Skeletal muscle satellite cell (primary cell): Measurements from ENCODE around the gene ANKRD33.

Experiments used
- H3K27me3 ChIP-seq: 2 replicates; pipeline ENCODE4 v1.7.0; 2013; ENCODE audit warnings: low read length; ENCODE audit not compliant: control insufficient read depth, insufficient read depth
- H3K36me3 ChIP-seq: 2 replicates; pipeline ENCODE4 v1.7.0; 2013; ENCODE audit warnings: mild to moderate bottlenecking, control low read depth, low read length; ENCODE audit not compliant: insufficient read depth
- H3K4me1 ChIP-seq: 2 replicates; pipeline ENCODE4 v1.7.0; 2013; ENCODE audit warnings: low read length; ENCODE audit not compliant: control insufficient read depth, insufficient read depth
- H3K4me2 ChIP-seq: 2 replicates; pipeline ENCODE4 v1.7.0; 2013; ENCODE audit warnings: mild to moderate bottlenecking, low read length
- H3K4me3 ChIP-seq: 2 replicates; pipeline ENCODE4 v1.7.0; 2013; ENCODE audit warnings: low read length
- H3K9ac ChIP-seq: 2 replicates; pipeline ENCODE4 v1.7.0; 2013; ENCODE audit warnings: mild to moderate bottlenecking, low read depth, low read length, moderate library complexity
- H3K9me3 ChIP-seq: replicated peaks from 2 replicates; pipeline ENCODE4 v1.7.0; 2013; ENCODE audit warnings: mild to moderate bottlenecking, control low read depth, low read length

The ANKRD33 gene

DNA sequence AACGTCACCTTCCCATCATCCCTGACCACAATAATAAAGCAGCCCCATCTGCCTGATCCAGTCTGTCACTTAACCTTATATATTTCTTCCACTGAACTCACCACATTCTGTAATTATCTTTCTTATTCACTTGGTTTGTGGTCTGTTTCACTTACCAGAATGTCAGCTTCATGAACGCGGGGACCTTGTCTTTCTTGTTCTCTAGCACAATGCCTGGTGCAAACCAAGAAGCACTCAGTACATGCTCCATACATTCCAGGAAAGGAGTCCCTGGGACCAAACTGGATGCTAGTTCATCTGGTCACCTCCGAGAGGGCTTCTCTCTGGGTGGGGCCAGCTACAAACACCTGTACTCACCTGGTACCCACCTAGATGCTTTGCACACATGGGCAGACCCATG is 17.4 kb upstream of the ANKRD33 start:
- Histone ChIP-seq H3K4me1 (peaks cover 7% of the 10 kb centered on the region), H3K4me2 (no peak overlapping the region), H3K9ac (no peak overlapping the region), H3K4me3 (no peak overlapping the region), H3K36me3 (no peaks in the 10 kb centered on the region), H3K9me3 (no peaks in the 10 kb centered on the region), H3K27me3 (peaks cover 50% of the 10 kb centered on the region)

- H3K9ac ChIP-seq: no peak overlapping the region
- H3K36me3 ChIP-seq: no peaks in the 10 kb centered on the region
- H3K4me3 ChIP-seq: no peak overlapping the region
- H3K4me2 ChIP-seq: no peak overlapping the region
- peaks cover 50% of the 10 kb centered on the region for H3K27me3 ChIP-seq
- no peaks in the 10 kb centered on the region for H3K9me3 ChIP-seq
- H3K4me1 ChIP-seq: peaks cover 7% of the 10 kb centered on the region
Observed at GRCh38 chr12:51871126-51871525, 16.8 kb upstream of the ANKRD33 start.

DNA sequence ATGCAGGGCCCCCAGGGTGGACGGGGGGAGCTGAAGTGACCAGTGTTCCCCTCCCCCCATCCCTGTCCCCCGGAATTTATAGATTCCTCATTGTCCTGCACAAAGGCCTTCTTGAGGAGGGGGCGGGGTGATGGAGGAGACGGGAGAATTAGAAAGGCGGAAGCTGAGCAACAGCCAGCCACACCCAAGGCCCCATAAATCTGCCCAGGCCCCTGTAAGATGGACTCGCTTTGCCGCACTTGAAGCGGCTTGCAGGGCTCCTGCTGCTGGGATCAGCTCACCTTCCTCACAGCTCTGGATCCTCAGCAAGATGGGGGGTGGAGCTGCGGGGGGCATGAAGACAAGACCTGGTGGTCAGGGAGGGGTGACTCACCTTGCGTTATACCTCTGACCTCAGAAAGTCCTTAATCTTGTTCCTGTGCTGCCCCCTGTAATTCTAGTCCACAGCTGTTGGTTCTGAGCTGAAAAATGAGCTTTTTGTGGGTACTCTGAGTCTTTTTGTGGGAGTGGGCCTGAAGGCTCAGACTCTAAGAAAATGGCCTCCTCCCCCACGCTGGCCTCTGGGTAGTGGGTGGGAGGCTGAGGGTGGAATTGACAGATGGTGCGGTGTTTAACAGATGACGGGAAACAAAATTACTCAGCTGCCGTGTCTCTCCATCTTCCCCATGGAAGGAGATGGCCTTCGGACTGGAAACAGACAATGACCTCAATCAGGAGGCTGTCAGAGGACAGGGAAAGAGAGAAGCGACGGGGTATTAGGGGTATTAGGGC is 15.8 kb upstream of the ANKRD33 start:
- Histone ChIP-seq H3K4me3 (no peak overlapping the region), H3K4me1 (peaks cover 7% of the 10 kb centered on the region), H3K9ac (no peak overlapping the region), H3K4me2 (no peak overlapping the region), H3K9me3 (no peaks in the 10 kb centered on the region), H3K27me3 (peaks cover 50% of the 10 kb centered on the region), H3K36me3 (no peaks in the 10 kb centered on the region)

DNA sequence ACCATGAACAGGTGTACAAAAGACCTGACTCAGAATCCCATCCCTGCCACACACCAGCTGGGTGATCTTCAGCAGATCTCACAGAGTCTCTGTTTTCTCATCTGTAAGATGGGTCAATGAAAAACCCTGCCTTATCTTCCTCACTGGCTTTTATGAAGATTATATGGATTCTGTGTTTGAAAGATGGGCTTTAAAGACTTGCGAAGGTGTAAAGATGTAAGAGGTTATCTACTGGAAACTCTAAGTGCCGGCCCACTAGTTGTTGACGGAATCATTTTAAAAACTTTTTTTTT is 15.3 kb upstream of the ANKRD33 start:
- H3K9ac ChIP-seq: no peak overlapping the region
- no peaks in the 10 kb centered on the region for H3K9me3 ChIP-seq
- peaks cover 50% of the 10 kb centered on the region for H3K27me3 ChIP-seq
- no peaks in the 10 kb centered on the region for H3K36me3 ChIP-seq
- H3K4me3 ChIP-seq: no peak overlapping the region
- no peak overlapping the region for H3K4me2 ChIP-seq
- peaks cover 7% of the 10 kb centered on the region for H3K4me1 ChIP-seq

DNA sequence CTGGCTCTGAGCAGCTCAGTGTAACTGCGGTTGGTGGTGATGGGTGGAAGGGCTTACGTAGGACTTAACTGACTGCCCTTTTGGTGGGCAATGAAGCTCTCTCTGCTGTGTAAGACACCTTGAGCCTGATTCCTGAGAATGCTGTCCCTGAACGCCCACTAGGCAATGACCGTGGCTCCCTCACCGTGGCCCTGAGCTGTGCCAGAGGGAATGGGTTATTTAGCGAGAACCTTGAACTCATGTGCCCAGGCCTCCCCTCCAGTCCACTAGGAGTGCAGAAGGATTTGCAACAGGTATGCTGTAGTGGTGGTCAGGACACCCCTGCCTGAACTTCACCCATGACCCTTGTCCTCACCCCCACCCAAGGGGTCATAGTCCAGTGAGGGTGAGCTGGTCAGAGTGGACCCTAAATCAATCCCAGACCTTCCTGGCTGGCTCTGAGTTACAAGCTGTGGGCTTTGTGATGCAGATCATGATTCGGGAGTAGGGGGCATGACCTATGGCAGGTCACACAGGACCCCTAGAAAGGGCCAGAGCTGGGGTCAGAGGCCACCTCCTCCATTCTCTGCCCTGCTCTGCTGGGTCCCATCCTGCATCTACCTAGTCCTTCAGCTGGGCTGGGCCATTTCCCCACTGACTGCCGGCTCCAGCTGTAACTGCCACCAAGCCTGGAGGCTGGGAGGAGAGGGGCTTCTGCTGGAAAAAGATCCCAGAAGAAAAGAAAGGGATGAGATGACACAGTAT is 14.5 kb upstream of the ANKRD33 start:
- no peak overlapping the region for H3K4me2 ChIP-seq
- peaks cover 44% of the 10 kb centered on the region for H3K27me3 ChIP-seq
- no peak overlapping the region for H3K4me3 ChIP-seq
- H3K9me3 ChIP-seq: no peaks in the 10 kb centered on the region
- no peaks in the 10 kb centered on the region for H3K36me3 ChIP-seq
- H3K9ac ChIP-seq: no peak overlapping the region
- peaks cover 7% of the 10 kb centered on the region for H3K4me1 ChIP-seq

- Histone ChIP-seq H3K36me3 (no peaks in the 10 kb centered on the region), H3K27me3 (peaks cover 38% of the 10 kb centered on the region), H3K4me1 (peaks cover 2% of the 10 kb centered on the region), H3K9ac (no peak overlapping the region), H3K9me3 (no peaks in the 10 kb centered on the region), H3K4me2 (no peak overlapping the region), H3K4me3 (no peak overlapping the region)
Observed at GRCh38 chr12:51874000-51874399, 13.9 kb upstream of the ANKRD33 start.

GRCh38 chr12:51874486-51874885 is 13.4 kb upstream of the ANKRD33 start:
- Histone ChIP-seq H3K36me3 (no peaks in the 10 kb centered on the region), H3K9ac (no peak overlapping the region), H3K9me3 (no peaks in the 10 kb centered on the region), H3K27me3 (peaks cover 35% of the 10 kb centered on the region), H3K4me3 (no peak overlapping the region), H3K4me2 (no peak overlapping the region), H3K4me1 (no peaks in the 10 kb centered on the region)

DNA sequence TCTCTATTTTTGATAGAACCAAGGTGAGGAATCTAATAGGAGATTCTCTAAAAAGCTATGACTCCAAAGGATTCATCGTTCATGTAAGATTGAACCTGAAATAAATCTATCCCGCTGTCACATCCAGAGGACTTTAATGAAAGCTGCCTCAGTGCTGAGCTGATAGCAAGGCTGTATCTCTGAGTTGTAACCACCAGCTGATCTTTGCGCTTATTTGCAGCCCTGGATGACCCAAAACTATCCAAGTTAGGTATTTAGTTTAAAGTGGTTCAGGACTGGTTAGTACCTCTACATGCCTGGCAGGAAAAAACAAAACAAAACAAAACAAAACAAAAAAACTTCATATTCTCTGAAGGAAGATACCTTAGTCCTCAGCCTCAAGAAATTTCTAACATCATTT is 8.8 kb upstream of the ANKRD33 start:
- no peak overlapping the region for H3K4me3 ChIP-seq
- no peaks in the 10 kb centered on the region for H3K9me3 ChIP-seq
- no peak overlapping the region for H3K4me2 ChIP-seq
- H3K4me1 ChIP-seq: no peaks in the 10 kb centered on the region
- no peak overlapping the region for H3K9ac ChIP-seq
- no peaks in the 10 kb centered on the region for H3K36me3 ChIP-seq
- peaks cover 4% of the 10 kb centered on the region for H3K27me3 ChIP-seq

DNA sequence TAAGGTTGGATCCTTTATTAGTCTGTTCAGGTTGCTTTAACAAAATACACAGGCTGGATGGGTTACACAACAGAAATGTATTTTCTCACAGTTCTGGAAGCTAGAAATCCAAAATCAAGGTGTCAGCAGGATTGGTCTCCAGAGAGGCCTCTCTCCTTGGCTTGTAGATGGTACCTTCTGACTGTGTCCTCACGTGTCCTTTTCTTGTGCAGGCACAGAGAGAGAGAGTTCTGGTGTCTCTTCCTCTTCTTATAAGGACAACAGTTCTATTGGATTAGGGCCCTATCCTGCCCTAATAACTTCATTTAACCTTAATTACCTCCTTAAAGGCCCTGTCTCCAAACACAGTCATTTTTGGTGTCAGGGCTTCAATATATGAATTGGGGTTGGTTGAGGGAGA is 4.6 kb upstream of the ANKRD33 start:
- H3K4me1 ChIP-seq: peaks cover 12% of the 10 kb centered on the region
- H3K4me3 ChIP-seq: no peak overlapping the region
- no peak overlapping the region for H3K9ac ChIP-seq
- H3K36me3 ChIP-seq: no peaks in the 10 kb centered on the region
- peaks cover 6% of the 10 kb centered on the region for H3K9me3 ChIP-seq
- H3K27me3 ChIP-seq: no peaks in the 10 kb centered on the region
- H3K4me2 ChIP-seq: no peak overlapping the region

GRCh38 chr12:51883998-51884675 is 3.8 kb upstream of the ANKRD33 start:
- no peak overlapping the region for H3K9ac ChIP-seq
- H3K4me2 ChIP-seq: no peak overlapping the region
- H3K27me3 ChIP-seq: no peaks in the 10 kb centered on the region
- H3K36me3 ChIP-seq: no peaks in the 10 kb centered on the region
- peaks cover 6% of the 10 kb centered on the region for H3K9me3 ChIP-seq
- H3K4me1 ChIP-seq: peaks cover 12% of the 10 kb centered on the region
- H3K4me3 ChIP-seq: no peak overlapping the region

- no peak overlapping the region for H3K4me2 ChIP-seq
- peaks cover 12% of the 10 kb centered on the region for H3K4me1 ChIP-seq
- no peak overlapping the region for H3K4me3 ChIP-seq
- no peaks in the 10 kb centered on the region for H3K36me3 ChIP-seq
- H3K27me3 ChIP-seq: no peaks in the 10 kb centered on the region
- peaks cover 6% of the 10 kb centered on the region for H3K9me3 ChIP-seq
- no peak overlapping the region for H3K9ac ChIP-seq
Observed at GRCh38 chr12:51884676-51885229, 3.1 kb upstream of the ANKRD33 start.
